ENCODE data around the gene SLC37A2. TPM values are rescaled to one million over a fixed set of nuclear protein-coding genes. Genes with fewer than 3 reads are reported as not detected.
A peak's percentile ranks its signal among the peaks of the same experiment; 100 is the strongest.

SLC37A2 gene
- total and polyA plus RNA-seq, 12 donors = 15.3 to 389 (median 173) TPM

- no peaks in the 10 kb centered on the region for H3K4me1 ChIP-seq (replicated peaks in 1 of 2)
- 96 to 97% (median 96%) methylated on average over 18 to 19 of the region's 19 CpGs for WGBS, 4 donors
- H3K27me3 ChIP-seq = no peaks in the 10 kb centered on the region
- TF ChIP-seq CTCF (IDR thresholded peaks at IDR 0.05) (no peak), POLR2A (IDR thresholded peaks at IDR 0.05) (no peak)
- H3K4me3 ChIP-seq = no peak overlapping the region
- H3K9me3 ChIP-seq (replicated peaks in 1 of 3) = no peaks in the 10 kb centered on the region
- peaks cover 0 to 8% of the 10 kb centered on the region in 2 donors for H3K36me3 ChIP-seq (replicated peaks in 1 of 2)
- intact Hi-C loops (cut with DNase I) = no loop called here
- peak overlapping the region in 1 of 5 donors; percentile 13 for H3K27ac ChIP-seq
- no peak for DNase-seq
Observed at GRCh38 chr11:125102025-125102424, 38.9 kb downstream of the SLC37A2 start.

DNA sequence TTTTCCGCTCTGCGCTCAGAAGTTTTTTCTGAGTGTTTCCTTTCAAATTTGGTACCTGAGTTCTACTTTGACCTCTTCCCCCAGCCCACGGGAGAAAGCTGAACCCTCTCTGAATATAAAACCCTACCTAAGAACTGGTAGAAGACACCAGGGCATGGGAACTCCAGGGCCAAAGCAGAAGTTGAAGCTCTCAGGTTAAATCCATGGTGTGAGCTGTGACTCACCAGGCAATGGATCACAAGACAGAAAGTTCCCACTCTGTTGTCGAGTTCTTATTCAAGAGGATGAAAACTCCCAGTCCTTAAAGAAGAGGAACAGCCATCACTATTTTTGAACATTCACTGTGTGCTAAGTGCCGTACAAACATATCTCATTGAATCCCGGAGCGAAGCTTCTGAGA is 39.4 kb downstream of the SLC37A2 start:
- TF ChIP-seq CTCF (IDR thresholded peaks at IDR 0.05) = no peak
- TF ChIP-seq POLR2A (IDR thresholded peaks at IDR 0.05) = no peak
- DNase-seq = peak in 1 of 7 donors; percentile 34
- Histone ChIP-seq H3K27me3 (no peaks in the 10 kb centered on the region), H3K9me3 (replicated peaks in 1 of 3) (no peaks in the 10 kb centered on the region), H3K36me3 (replicated peaks in 1 of 2) (peaks cover 0 to 3% of the 10 kb centered on the region in 2 donors), H3K4me3 (no peak overlapping the region), H3K4me1 (replicated peaks in 1 of 2) (no peaks in the 10 kb centered on the region), H3K27ac (peak overlapping the region in 1 of 5 donors; percentile 8)
- 88 to 90% (median 89%) methylated on average over 7 of the region's 7 CpGs for WGBS, 4 donors
- intact Hi-C loops (cut with DNase I) = no loop called here

DNA sequence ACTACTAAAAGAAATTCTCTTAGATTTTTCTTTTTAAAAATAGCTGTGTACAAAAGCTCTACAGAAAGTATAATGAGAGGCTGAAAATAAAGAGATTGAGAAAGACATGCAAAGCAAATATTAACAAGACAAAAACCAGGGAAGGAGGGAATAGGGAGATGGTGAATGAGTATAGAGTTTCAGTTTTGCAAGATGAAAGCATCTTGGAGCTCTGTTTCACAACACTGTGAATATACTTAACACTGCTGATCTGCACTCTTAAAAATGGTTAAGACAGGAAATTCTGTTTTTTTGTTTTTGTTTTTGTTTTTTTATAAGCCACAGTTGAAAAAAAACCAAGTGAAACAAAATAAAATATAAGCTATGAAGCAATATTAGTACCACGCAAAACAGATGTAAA is 42.8 kb downstream of the SLC37A2 start:
- no peak overlapping the region for H3K4me3 ChIP-seq
- H3K27ac ChIP-seq = no peak overlapping the region
- WGBS, 4 donors = 0 to 86% (median 78%) methylated on average over 1 of the region's 1 CpG
- intact Hi-C loops (cut with DNase I) = no loop called here
- no peaks in the 10 kb centered on the region for H3K36me3 ChIP-seq (replicated peaks in 1 of 2)
- no peaks in the 10 kb centered on the region for H3K9me3 ChIP-seq (replicated peaks in 1 of 3)
- H3K27me3 ChIP-seq = no peaks in the 10 kb centered on the region
- DNase-seq = no peak
- peaks cover 2 to 6% of the 10 kb centered on the region in 2 donors for H3K4me1 ChIP-seq (replicated peaks in 1 of 2)
- TF ChIP-seq CTCF (IDR thresholded peaks at IDR 0.05) = no peak
- TF ChIP-seq POLR2A (IDR thresholded peaks at IDR 0.05) = no peak

- Histone ChIP-seq H3K4me1 (replicated peaks in 1 of 2) (peaks cover 4 to 6% of the 10 kb centered on the region in 2 donors), H3K36me3 (replicated peaks in 1 of 2) (no peaks in the 10 kb centered on the region), H3K4me3 (no peak overlapping the region), H3K9me3 (replicated peaks in 1 of 3) (no peaks in the 10 kb centered on the region), H3K27ac (no peak overlapping the region), H3K27me3 (no peaks in the 10 kb centered on the region)
- DNase-seq = no peak
- intact Hi-C loops (cut with DNase I) = no loop called here
- 60 to 79% (median 75%) methylated on average over 3 of the region's 3 CpGs for WGBS, 4 donors
- TF ChIP-seq CTCF (IDR thresholded peaks at IDR 0.05) (no peak), POLR2A (IDR thresholded peaks at IDR 0.05) (no peak)
Observed at GRCh38 chr11:125108469-125108868, 45.4 kb downstream of the SLC37A2 start.
